T-helper 22 cell (primary cell): Measurements from ENCODE around the gene DDOST.
"Not testable (repeated sequence)": the region's sequence is repeated elsewhere in the genome, so short reads cannot be mapped to it uniquely, and the experiment has no call there.

ENCODE experiments used
- DNase-seq: peaks from one replicate; pipeline ENCODE4 v3.0.0-alpha.2; 2020; ENCODE audit warnings: low read depth

DDOST gene

GRCh38 chr1:20625176-20626097 lies 35.7 kb downstream of the DDOST start:
- DNase-seq: no peak

- DNase-seq: no peak
Measured at GRCh38 chr1:20624709-20625108, 36.5 kb downstream of the DDOST start.

GRCh38 chr1:20621012-20621411 lies 40.2 kb downstream of the DDOST start:
- DNase-seq: no peak

GRCh38 chr1:20619999-20620398 lies 41.2 kb downstream of the DDOST start:
- DNase-seq: no peak

GRCh38 chr1:20618550-20618949 lies 42.6 kb downstream of the DDOST start:
- no peak for DNase-seq

GRCh38 chr1:20616847-20617487 lies 44.2 kb downstream of the DDOST start:
- DNase-seq: no peak

GRCh38 chr1:20615946-20616846 lies 45.0 kb downstream of the DDOST start:
- no peak for DNase-seq

- no peak for DNase-seq
Measured at GRCh38 chr1:20614131-20614579, 47.0 kb downstream of the DDOST start.

- no peak for DNase-seq
Measured at GRCh38 chr1:20612221-20612746, 48.9 kb downstream of the DDOST start.

GRCh38 chr1:20611652-20612051 lies 49.5 kb downstream of the DDOST start:
- DNase-seq: no peak

- no peak for DNase-seq
Measured at GRCh38 chr1:20610970-20611369, 50.2 kb downstream of the DDOST start.

- DNase-seq: no peak
Measured at GRCh38 chr1:20609541-20609940, 51.6 kb downstream of the DDOST start.

- not testable (repeated sequence) for DNase-seq
Measured at GRCh38 chr1:20606801-20607570, 54.2 kb downstream of the DDOST start.

GRCh38 chr1:20604678-20605077 lies 56.5 kb downstream of the DDOST start:
- DNase-seq: no peak

- no peak for DNase-seq
Measured at GRCh38 chr1:20603504-20604464, 57.4 kb downstream of the DDOST start.

GRCh38 chr1:20602851-20603450 lies 58.2 kb downstream of the DDOST start:
- DNase-seq: no peak
